Fibroblast of lung (primary cell): Measurements from ENCODE around the gene TEX19. TPM values are rescaled to one million over a fixed set of nuclear protein-coding genes. Genes with fewer than 3 reads are reported as not detected.
"Not testable (repeated sequence)": the region's sequence is repeated elsewhere in the genome, so short reads cannot be mapped to it uniquely, and the experiment has no call there.

Experiments used
- DNase-seq, 2 donors: peaks; one replicate each; pipeline versions ENCODE4 v3.0.0 to v3.0.0-alpha.2; 2010; ENCODE audit warnings: low read depth in 2 of 2
- H2AFZ ChIP-seq: 2 replicates; pipeline ENCODE4 v1.5.1; 2012; ENCODE audit warnings: low read length, control low read depth, inconsistent platforms
- H3K27ac ChIP-seq: 2 replicates; pipeline ENCODE4 v1.5.1; 2011; ENCODE audit warnings: low read length, control low read depth; ENCODE audit not compliant: insufficient read depth
- H3K27me3 ChIP-seq: 2 replicates; pipeline ENCODE4 v1.5.1; 2011; ENCODE audit warnings: mild to moderate bottlenecking, low read length; ENCODE audit not compliant: control insufficient read depth, insufficient read depth
- H3K36me3 ChIP-seq: 2 replicates; pipeline ENCODE4 v1.5.1; 2011; ENCODE audit warnings: low read length; ENCODE audit not compliant: control insufficient read depth, insufficient read depth
- H3K4me1 ChIP-seq: 2 replicates; pipeline ENCODE4 v1.5.1; 2011; ENCODE audit warnings: low read length; ENCODE audit not compliant: control insufficient read depth, insufficient read depth; ENCODE audit errors: extremely low read depth
- H3K4me2 ChIP-seq: 2 replicates; pipeline ENCODE4 v1.5.1; 2011; ENCODE audit warnings: low read length, control low read depth; ENCODE audit not compliant: insufficient read depth; ENCODE audit errors: extremely low read depth
- H3K4me3 ChIP-seq, 4 experiments: fragments of 200-600 bp in 1 of 4; sonication (generic) in 1 of 4; replicated peaks in 1 of 4; 2 replicates each; pipeline ENCODE4 v1.5.1; 2011 to 2016; ENCODE audit warnings: low read length in 4 of 4, low read depth in 3 of 4, mild to moderate bottlenecking in 3 of 4, control low read depth in 2 of 4, inconsistent platforms in 1 of 4, mixed read lengths in 1 of 4; ENCODE audit not compliant: insufficient read depth in 1 of 4; ENCODE audit errors: control extremely low read depth in 1 of 4
- H3K79me2 ChIP-seq: 2 replicates; pipeline ENCODE4 v1.5.1; 2012; ENCODE audit warnings: mild to moderate bottlenecking, low read length, inconsistent platforms; ENCODE audit not compliant: control insufficient read depth, insufficient read depth
- H3K9ac ChIP-seq: 2 replicates; pipeline ENCODE4 v1.5.1; 2011; ENCODE audit warnings: mild to moderate bottlenecking, low read length, control low read depth; ENCODE audit not compliant: insufficient read depth
- H3K9me3 ChIP-seq: 2 replicates; pipeline ENCODE4 v1.5.1; 2012; ENCODE audit warnings: low read depth, low read length; ENCODE audit not compliant: control insufficient read depth, insufficient read depth
- H4K20me1 ChIP-seq: 2 replicates; pipeline ENCODE4 v1.5.1; 2011; ENCODE audit warnings: low read length; ENCODE audit not compliant: control insufficient read depth, insufficient read depth; ENCODE audit errors: extremely low read depth
- CTCF ChIP-seq, 2 donors: IDR thresholded peaks in 1 of 2; conservative IDR thresholded peaks in 1 of 2; 1 replicate in 1 of 2; 2 replicates in 1 of 2; pipeline ENCODE4 v1.5.1; 2011 to 2012; ENCODE audit warnings: low read length in 2 of 2, control low read depth in 1 of 2, inconsistent platforms in 1 of 2, low read depth in 1 of 2, mild to moderate bottlenecking in 1 of 2
- EZH2 ChIP-seq: IDR thresholded peaks from 2 replicates; pipeline ENCODE4 v1.5.1; 2012; ENCODE audit warnings: low read length, control low read depth, mild to moderate bottlenecking; ENCODE audit errors: missing control alignments
- polyA plus RNA-seq, 2 donors: library from polyadenylated mRNA; depleted of rRNA in 1 of 2; stranded (reverse) in 1 of 2; unstranded in 1 of 2; fragments of >200 nt; gene quantifications; 2 replicates each; pipeline ENCODE4 v1.2.1, GENCODE V29; 2011 to 2012; ENCODE audit warnings: missing spikeins in 1 of 2
- total RNA-seq: library from RNA; depleted of rRNA; stranded (reverse); fragments of >200 nt; gene quantifications from 2 replicates; pipeline ENCODE4 v1.2.1, GENCODE V29; 2014

Gene TEX19
- total and polyA plus RNA-seq, 2 donors (not counting 1 experiment from before 2014, with no cell fraction given): 0.05 to 0.17 TPM

GRCh38 chr17:82382220-82382932 lies 23.3 kb downstream of the TEX19 start:
- H3K36me3 ChIP-seq, H3K4me1 ChIP-seq, H2AFZ ChIP-seq, H3K4me2 ChIP-seq, H3K27ac ChIP-seq, H4K20me1 ChIP-seq, H3K4me3 ChIP-seq, H3K9me3 ChIP-seq, DNase-seq, H3K79me2 ChIP-seq, H3K9ac ChIP-seq: not testable (repeated sequence)
- peaks cover 18% of the 10 kb centered on the region for H3K27me3 ChIP-seq

- Histone ChIP-seq H3K79me2 (no peaks in the 10 kb centered on the region), H3K9me3 (no peaks in the 10 kb centered on the region), H2AFZ (no peak overlapping the region), H3K4me1 (no peaks in the 10 kb centered on the region), H3K9ac (no peak overlapping the region), H3K27me3 (peaks cover 22% of the 10 kb centered on the region), H3K4me2 (no peak overlapping the region), H3K4me3 (no peak overlapping the region), H3K36me3 (no peaks in the 10 kb centered on the region), H4K20me1 (no peaks in the 10 kb centered on the region), H3K27ac (no peak overlapping the region)
- DNase-seq: no peak
- TF ChIP-seq CTCF (conservative IDR thresholded peaks at IDR 0.05 in 1 of 2, IDR thresholded peaks at IDR 0.05 in 1 of 2; ENCODE audit: low read depth in 1 of 2, low read length in 2 of 2): no peak
- TF ChIP-seq EZH2: no peak
Observed at GRCh38 chr17:82382933-82383255, 23.8 kb downstream of the TEX19 start.

GRCh38 chr17:82383411-82383810 lies 24.4 kb downstream of the TEX19 start:
- Histone ChIP-seq H3K9me3 (no peaks in the 10 kb centered on the region), H3K4me2 (no peak overlapping the region), H3K9ac (no peak overlapping the region), H3K79me2 (no peaks in the 10 kb centered on the region), H4K20me1 (no peaks in the 10 kb centered on the region), H3K27ac (no peak overlapping the region), H2AFZ (no peak overlapping the region), H3K4me1 (no peaks in the 10 kb centered on the region), H3K27me3 (peaks cover 24% of the 10 kb centered on the region), H3K4me3 (no peak overlapping the region), H3K36me3 (no peaks in the 10 kb centered on the region)
- DNase-seq: no peak
- TF ChIP-seq EZH2: no peak
- no peak for TF ChIP-seq CTCF (conservative IDR thresholded peaks at IDR 0.05 in 1 of 2, IDR thresholded peaks at IDR 0.05 in 1 of 2; ENCODE audit: low read depth in 1 of 2, low read length in 2 of 2)
